ENCODE measurements around the gene ANKFY1.

- TF ChIP-seq POLR2A (IDR thresholded peaks at IDR 0.05): peak in 1 of 2 donors; percentile 46
- TF ChIP-seq, protein P1, sequence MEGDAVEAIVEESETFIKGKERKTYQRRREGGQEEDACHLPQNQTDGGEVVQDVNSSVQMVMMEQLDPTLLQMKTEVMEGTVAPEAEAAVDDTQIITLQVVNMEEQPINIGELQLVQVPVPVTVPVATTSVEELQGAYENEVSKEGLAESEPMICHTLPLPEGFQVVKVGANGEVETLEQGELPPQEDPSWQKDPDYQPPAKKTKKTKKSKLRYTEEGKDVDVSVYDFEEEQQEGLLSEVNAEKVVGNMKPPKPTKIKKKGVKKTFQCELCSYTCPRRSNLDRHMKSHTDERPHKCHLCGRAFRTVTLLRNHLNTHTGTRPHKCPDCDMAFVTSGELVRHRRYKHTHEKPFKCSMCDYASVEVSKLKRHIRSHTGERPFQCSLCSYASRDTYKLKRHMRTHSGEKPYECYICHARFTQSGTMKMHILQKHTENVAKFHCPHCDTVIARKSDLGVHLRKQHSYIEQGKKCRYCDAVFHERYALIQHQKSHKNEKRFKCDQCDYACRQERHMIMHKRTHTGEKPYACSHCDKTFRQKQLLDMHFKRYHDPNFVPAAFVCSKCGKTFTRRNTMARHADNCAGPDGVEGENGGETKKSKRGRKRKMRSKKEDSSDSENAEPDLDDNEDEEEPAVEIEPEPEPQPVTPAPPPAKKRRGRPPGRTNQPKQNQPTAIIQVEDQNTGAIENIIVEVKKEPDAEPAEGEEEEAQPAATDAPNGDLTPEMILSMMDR (IDR thresholded peaks at IDR 0.05 in 4 of 5, conservative IDR thresholded peaks at IDR 0.05 in 1 of 5): no peak
Observed at GRCh38 chr17:4232168-4232813, 31.5 kb downstream of the ANKFY1 start.

Data from gastrocnemius medialis (tissue), 4 donors.